ENCODE results near the gene SCAMP1.

DNA sequence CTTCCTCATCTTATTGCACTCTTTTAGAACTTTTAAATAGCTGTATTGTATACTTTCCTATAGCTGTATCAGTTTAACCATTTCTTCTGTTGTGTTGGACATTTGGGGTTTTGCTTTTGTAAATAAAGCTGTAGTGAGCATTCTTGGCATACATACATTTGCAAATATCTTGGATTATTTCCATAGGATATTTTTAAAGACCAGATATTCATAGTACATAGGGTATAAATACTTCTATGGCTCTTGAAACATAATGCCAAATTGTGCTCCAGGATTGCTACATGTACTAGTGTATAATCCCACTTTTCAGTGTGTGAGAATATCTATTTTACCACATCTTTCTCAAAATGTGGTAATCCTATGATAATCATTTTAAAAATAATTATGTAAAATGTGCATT is 51.2 kb downstream of the SCAMP1 start:
- TF ChIP-seq, protein P1, sequence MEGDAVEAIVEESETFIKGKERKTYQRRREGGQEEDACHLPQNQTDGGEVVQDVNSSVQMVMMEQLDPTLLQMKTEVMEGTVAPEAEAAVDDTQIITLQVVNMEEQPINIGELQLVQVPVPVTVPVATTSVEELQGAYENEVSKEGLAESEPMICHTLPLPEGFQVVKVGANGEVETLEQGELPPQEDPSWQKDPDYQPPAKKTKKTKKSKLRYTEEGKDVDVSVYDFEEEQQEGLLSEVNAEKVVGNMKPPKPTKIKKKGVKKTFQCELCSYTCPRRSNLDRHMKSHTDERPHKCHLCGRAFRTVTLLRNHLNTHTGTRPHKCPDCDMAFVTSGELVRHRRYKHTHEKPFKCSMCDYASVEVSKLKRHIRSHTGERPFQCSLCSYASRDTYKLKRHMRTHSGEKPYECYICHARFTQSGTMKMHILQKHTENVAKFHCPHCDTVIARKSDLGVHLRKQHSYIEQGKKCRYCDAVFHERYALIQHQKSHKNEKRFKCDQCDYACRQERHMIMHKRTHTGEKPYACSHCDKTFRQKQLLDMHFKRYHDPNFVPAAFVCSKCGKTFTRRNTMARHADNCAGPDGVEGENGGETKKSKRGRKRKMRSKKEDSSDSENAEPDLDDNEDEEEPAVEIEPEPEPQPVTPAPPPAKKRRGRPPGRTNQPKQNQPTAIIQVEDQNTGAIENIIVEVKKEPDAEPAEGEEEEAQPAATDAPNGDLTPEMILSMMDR (IDR thresholded peaks at IDR 0.05): no peak
- no peak for TF ChIP-seq POLR2A (IDR thresholded peaks at IDR 0.05)

All from lower leg skin (tissue), 3 donors.